Colonic mucosa (tissue), 4 donors: ENCODE measurements around the gene ST7. TPM values are rescaled to one million over a fixed set of nuclear protein-coding genes. Genes with fewer than 3 reads are reported as not detected.

Source experiments
- DNase-seq: peaks from one replicate; pipeline ENCODE4 v3.0.0-alpha.2; 2020
- H3K27ac ChIP-seq: fragments of 200-600 bp; one replicate; pipeline ENCODE4 v1.8.0; 2021
- H3K27me3 ChIP-seq: fragments of 200-600 bp; one replicate; pipeline ENCODE4 v1.8.0; 2021
- H3K36me3 ChIP-seq: fragments of 200-600 bp; one replicate; pipeline ENCODE4 v1.8.0; 2021
- H3K4me1 ChIP-seq: fragments of 200-600 bp; one replicate; pipeline ENCODE4 v1.8.0; 2021; ENCODE audit warnings: mild to moderate bottlenecking
- H3K4me3 ChIP-seq: fragments of 200-600 bp; one replicate; pipeline ENCODE4 v1.8.0; 2021
- H3K9ac ChIP-seq, 2 donors: one replicate each; pipeline ENCODE4 v1.7.0; 2013; ENCODE audit warnings: control low read depth in 2 of 2, low read depth in 2 of 2, low read length in 2 of 2
- H3K9me3 ChIP-seq: fragments of 200-600 bp; one replicate; pipeline ENCODE4 v1.8.0; 2021
- CTCF ChIP-seq: fragments of 200-600 bp; IDR thresholded peaks from one replicate; pipeline ENCODE4 v1.8.0; 2022; ENCODE audit warnings: antibody characterized with exemption, mild to moderate bottlenecking
- intact Hi-C: fragments of 100-400 bp; cut with DNase I; formaldehyde crosslinking; loops from one replicate; pipeline ENCODE4 v1.14.1; 2022
- total RNA-seq, 2 donors: library from RNA; stranded (reverse); fragmentation: NEBNext Ultra II Directional in 1 of 2; extraction: Animal tissue kit (Norgen Biotek cat#: 25700) in 1 of 2; gene quantifications; one replicate each; pipeline ENCODE4 v1.2.1, GENCODE V29; 2021
- donor health status: healthy.
- donor health status: DM: no; HTN: no; CAD: no.
- donor health status: DM: no; HTN: no; CAD: no.

The ST7 gene
- total RNA-seq, 2 donors from 2014 or later: 10.6 to 12.2 TPM

- intact Hi-C loops: no loop called here
- no peak overlapping the region for H3K4me3 ChIP-seq
- no peak overlapping the region for H3K9ac ChIP-seq
- H3K27me3 ChIP-seq: no peaks in the 10 kb centered on the region
- no peaks in the 10 kb centered on the region for H3K36me3 ChIP-seq
- no peak overlapping the region for H3K27ac ChIP-seq
- TF ChIP-seq CTCF: no peak
- no peaks in the 10 kb centered on the region for H3K9me3 ChIP-seq
- no peak for DNase-seq
- H3K4me1 ChIP-seq: no peaks in the 10 kb centered on the region
Observed at GRCh38 chr7:117171106-117171505, 217.8 kb downstream of the ST7 start.

GRCh38 chr7:117172283-117172682 is 219.0 kb downstream of the ST7 start:
- no peak overlapping the region for H3K4me3 ChIP-seq
- H3K27ac ChIP-seq: no peak overlapping the region
- no peak overlapping the region for H3K9ac ChIP-seq
- TF ChIP-seq CTCF: no peak
- H3K36me3 ChIP-seq: no peaks in the 10 kb centered on the region
- no peaks in the 10 kb centered on the region for H3K27me3 ChIP-seq
- no peaks in the 10 kb centered on the region for H3K4me1 ChIP-seq
- intact Hi-C loops: no loop called here
- no peaks in the 10 kb centered on the region for H3K9me3 ChIP-seq
- DNase-seq: no peak

GRCh38 chr7:117173035-117173770 is 219.9 kb downstream of the ST7 start:
- Histone ChIP-seq H3K27me3 (no peaks in the 10 kb centered on the region), H3K36me3 (no peaks in the 10 kb centered on the region)

GRCh38 chr7:117176206-117176605 is 222.9 kb downstream of the ST7 start:
- no peak for TF ChIP-seq CTCF
- H3K4me3 ChIP-seq: no peak overlapping the region
- no peaks in the 10 kb centered on the region for H3K36me3 ChIP-seq
- no peak overlapping the region for H3K9ac ChIP-seq
- no peak for DNase-seq
- no peaks in the 10 kb centered on the region for H3K27me3 ChIP-seq
- H3K9me3 ChIP-seq: no peaks in the 10 kb centered on the region
- intact Hi-C loops: no loop called here
- H3K27ac ChIP-seq: no peak overlapping the region
- no peaks in the 10 kb centered on the region for H3K4me1 ChIP-seq

More at GRCh38 chr7:117173035-117173770, 219.9 kb downstream of the ST7 start:
- no peak for TF ChIP-seq CTCF
- no peak overlapping the region for H3K27ac ChIP-seq
- intact Hi-C loops: no loop called here
- DNase-seq: no peak
- H3K9me3 ChIP-seq: no peaks in the 10 kb centered on the region
- no peak overlapping the region for H3K9ac ChIP-seq
- no peaks in the 10 kb centered on the region for H3K4me1 ChIP-seq
- no peak overlapping the region for H3K4me3 ChIP-seq

- Histone ChIP-seq H3K9me3 (no peaks in the 10 kb centered on the region), H3K4me3 (no peak overlapping the region), H3K36me3 (no peaks in the 10 kb centered on the region), H3K27me3 (no peaks in the 10 kb centered on the region), H3K27ac (no peak overlapping the region), H3K9ac (no peak overlapping the region), H3K4me1 (no peaks in the 10 kb centered on the region)
- DNase-seq: no peak
- intact Hi-C loops: no loop called here
- no peak for TF ChIP-seq CTCF
Observed at GRCh38 chr7:117178600-117178999, 225.3 kb downstream of the ST7 start.
